Keratinocyte (primary cell): Measurements from ENCODE around the gene CLEC18C.
"Not testable (repeated sequence)": the region's sequence is repeated elsewhere in the genome, so short reads cannot be mapped to it uniquely, and the experiment has no call there.

ENCODE experiments used
- EZH2 ChIP-seq: IDR thresholded peaks from one replicate; pipeline ENCODE4 v1.6.1; 2012; ENCODE audit warnings: inconsistent platforms, mild to moderate bottlenecking, low read length, moderate library complexity
- TF ChIP-seq, protein P1 (sequence below), 3 experiments: IDR thresholded peaks in 1 of 3; conservative IDR thresholded peaks in 1 of 3; optimal IDR thresholded peaks in 1 of 3; 2 replicates in 2 of 3; 3 replicates in 1 of 3; pipeline versions ENCODE3 to v1.5.1; 2011; ENCODE audit warnings: low read length in 3 of 3, mild to moderate bottlenecking in 3 of 3, moderate library complexity in 2 of 3, control low read depth in 1 of 3, inconsistent platforms in 1 of 3; ENCODE audit not compliant: insufficient read depth in 2 of 3; ENCODE audit errors: extremely low read depth in 1 of 3

DNA sequence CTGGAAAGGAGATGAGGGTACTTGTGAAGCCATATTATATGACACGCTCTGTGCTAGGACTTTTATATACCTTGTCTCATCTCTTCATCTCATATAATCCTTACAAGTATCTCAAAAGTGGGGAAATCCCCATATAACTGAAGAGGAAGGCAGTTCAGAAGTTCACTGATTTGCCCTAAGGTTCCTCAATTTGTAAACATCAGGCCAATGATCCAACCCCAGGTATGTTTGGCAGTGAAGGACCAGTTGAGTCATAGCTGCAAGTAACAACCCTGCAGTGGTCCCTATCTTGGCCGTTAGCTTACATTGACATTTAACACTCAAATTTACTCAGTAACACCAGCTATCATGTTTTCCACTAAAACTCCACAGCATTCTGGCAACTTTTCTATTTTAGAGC, 45.0 kb downstream of the CLEC18C start:
- TF ChIP-seq, protein P1, sequence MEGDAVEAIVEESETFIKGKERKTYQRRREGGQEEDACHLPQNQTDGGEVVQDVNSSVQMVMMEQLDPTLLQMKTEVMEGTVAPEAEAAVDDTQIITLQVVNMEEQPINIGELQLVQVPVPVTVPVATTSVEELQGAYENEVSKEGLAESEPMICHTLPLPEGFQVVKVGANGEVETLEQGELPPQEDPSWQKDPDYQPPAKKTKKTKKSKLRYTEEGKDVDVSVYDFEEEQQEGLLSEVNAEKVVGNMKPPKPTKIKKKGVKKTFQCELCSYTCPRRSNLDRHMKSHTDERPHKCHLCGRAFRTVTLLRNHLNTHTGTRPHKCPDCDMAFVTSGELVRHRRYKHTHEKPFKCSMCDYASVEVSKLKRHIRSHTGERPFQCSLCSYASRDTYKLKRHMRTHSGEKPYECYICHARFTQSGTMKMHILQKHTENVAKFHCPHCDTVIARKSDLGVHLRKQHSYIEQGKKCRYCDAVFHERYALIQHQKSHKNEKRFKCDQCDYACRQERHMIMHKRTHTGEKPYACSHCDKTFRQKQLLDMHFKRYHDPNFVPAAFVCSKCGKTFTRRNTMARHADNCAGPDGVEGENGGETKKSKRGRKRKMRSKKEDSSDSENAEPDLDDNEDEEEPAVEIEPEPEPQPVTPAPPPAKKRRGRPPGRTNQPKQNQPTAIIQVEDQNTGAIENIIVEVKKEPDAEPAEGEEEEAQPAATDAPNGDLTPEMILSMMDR (optimal IDR thresholded peaks at IDR 0.05 in 1 of 3, IDR thresholded peaks at IDR 0.05 in 1 of 3, conservative IDR thresholded peaks at IDR 0.05 in 1 of 3; ENCODE audit: extremely low read depth in 1 of 3, insufficient read depth in 2 of 3, low read length in 3 of 3) = not testable (repeated sequence)
- TF ChIP-seq EZH2 = not testable (repeated sequence)
